Neural cell (in vitro differentiated cells): ENCODE data around the gene SEC14L3. TPM values are rescaled to one million over a fixed set of nuclear protein-coding genes. Genes with fewer than 3 reads are reported as not detected.

Experiments
- H2AFZ ChIP-seq: fragments of 200-600, 300-800 bp; sonication (generic), shearing (Covaris generic); 2 replicates; pipeline ENCODE4 v1.6.0; 2014; ENCODE audit warnings: low read depth, mild to moderate bottlenecking, antibody characterized with exemption, low read length, moderate library complexity
- H3F3A ChIP-seq: fragments of 200-600 bp; shearing (Covaris generic); 2 replicates; pipeline ENCODE4 v1.6.1; 2016; ENCODE audit warnings: mild to moderate bottlenecking, moderate library complexity, mixed read lengths, antibody characterized with exemption, low read length; ENCODE audit not compliant: insufficient read depth, poor library complexity, severe bottlenecking
- H3K27ac ChIP-seq: fragments of 200-600, 300-800 bp; sonication (generic), shearing (Covaris generic); 2 replicates; pipeline ENCODE4 v1.5.1; 2014; ENCODE audit warnings: mild to moderate bottlenecking, low read length, moderate library complexity
- H3K27me3 ChIP-seq: fragments of 300-800, 200-600 bp; sonication (generic), shearing (Covaris generic); 2 replicates; pipeline ENCODE4 v1.6.0; 2014; ENCODE audit warnings: mild to moderate bottlenecking, low read depth, low read length, moderate library complexity; ENCODE audit not compliant: insufficient read depth
- H3K36me3 ChIP-seq: fragments of 300-800, 200-600 bp; sonication (generic), shearing (Covaris generic); 2 replicates; pipeline ENCODE4 v1.5.1; 2014; ENCODE audit warnings: mild to moderate bottlenecking, antibody characterized with exemption, low read length, moderate library complexity; ENCODE audit not compliant: insufficient read depth
- H3K4me2 ChIP-seq: fragments of 300-800, 200-600 bp; sonication (generic), shearing (Covaris generic); 2 replicates; pipeline ENCODE4 v1.6.0; 2014; ENCODE audit warnings: mild to moderate bottlenecking, low read length
- H3K4me3 ChIP-seq: fragments of 300-800, 200-600 bp; sonication (generic), shearing (Covaris generic); 2 replicates; pipeline ENCODE4 v1.5.1; 2014; ENCODE audit warnings: mild to moderate bottlenecking, low read length, moderate library complexity
- H3K79me2 ChIP-seq: fragments of 200-600 bp; shearing (Covaris generic); replicated peaks from 2 replicates; pipeline ENCODE4 v1.6.0; 2014; ENCODE audit warnings: mild to moderate bottlenecking, low read length, moderate library complexity; ENCODE audit not compliant: insufficient read depth
- H3K9ac ChIP-seq: fragments of 300-800, 200-600 bp; sonication (generic), shearing (Covaris generic); 2 replicates; pipeline ENCODE4 v1.6.1; 2016; ENCODE audit warnings: mild to moderate bottlenecking, low read length, mixed read lengths
- H3K9me2 ChIP-seq: fragments of 200-600 bp; shearing (Covaris generic); 2 replicates; pipeline ENCODE4 v1.6.1; 2016; ENCODE audit warnings: mild to moderate bottlenecking, low read length, mixed read lengths; ENCODE audit not compliant: insufficient read depth
- H3K9me3 ChIP-seq: fragments of 200-600, 300-800 bp; sonication (generic), shearing (Covaris generic); 2 replicates; pipeline ENCODE4 v1.6.1; 2016; ENCODE audit warnings: mild to moderate bottlenecking, mixed run types, low read length, moderate library complexity, mixed read lengths
- H4K20me1 ChIP-seq: fragments of 200-600 bp; shearing (Covaris generic); 2 replicates; pipeline ENCODE4 v1.6.1; 2016; ENCODE audit warnings: mild to moderate bottlenecking, mixed run types; ENCODE audit not compliant: insufficient read depth
- EP300 ChIP-seq: fragments of 450-650 bp; conservative IDR thresholded peaks from 2 replicates; pipeline ENCODE4 v1.6.1; 2014; ENCODE audit warnings: antibody characterized with exemption, mild to moderate bottlenecking, moderate library complexity; ENCODE audit not compliant: poor library complexity, severe bottlenecking
- EZH2 ChIP-seq: fragments of 200-600, 300-800 bp; shearing (Covaris generic), sonication (generic); IDR thresholded peaks from 2 replicates; pipeline ENCODE4 v1.6.1; 2014; ENCODE audit warnings: antibody characterized with exemption, low read length, borderline replicate concordance, mild to moderate bottlenecking; ENCODE audit not compliant: insufficient read depth, poor library complexity, severe bottlenecking
- MXI1 ChIP-seq: fragments of 450-650 bp; conservative IDR thresholded peaks from 2 replicates; pipeline ENCODE4 v1.6.1; 2014; ENCODE audit warnings: antibody characterized with exemption, mild to moderate bottlenecking; ENCODE audit not compliant: poor library complexity, severe bottlenecking
- POLR2AphosphoS5 ChIP-seq: IDR thresholded peaks from 2 replicates; pipeline ENCODE4 v1.6.1; 2012
- RAD21 ChIP-seq: fragments of 450-650 bp; conservative IDR thresholded peaks from 2 replicates; pipeline ENCODE4 v1.6.1; 2014; ENCODE audit warnings: antibody characterized with exemption, mild to moderate bottlenecking, moderate library complexity
- SMC3 ChIP-seq: fragments of 450-650 bp; conservative IDR thresholded peaks from 2 replicates; pipeline ENCODE4 v1.6.1; 2014; ENCODE audit warnings: antibody characterized with exemption, mild to moderate bottlenecking, moderate library complexity; ENCODE audit not compliant: poor library complexity
- TAF1 ChIP-seq: IDR thresholded peaks from 2 replicates; pipeline ENCODE4 v1.6.1; 2012; ENCODE audit warnings: low read depth
- polyA plus RNA-seq: library from polyadenylated mRNA; depleted of rRNA; stranded (reverse); fragments of >200 nt; gene quantifications from 2 replicates; pipeline ENCODE4 v1.2.3, GENCODE V29; 2014
- TF ChIP-seq, protein P1 (sequence below): IDR thresholded peaks from 2 replicates; pipeline ENCODE4 v1.6.1; 2012; ENCODE audit warnings: borderline replicate concordance
- TF ChIP-seq, protein P2 (sequence below): fragments of 450-650 bp; IDR thresholded peaks from 2 replicates; pipeline ENCODE4 v1.5.1; 2014; ENCODE audit warnings: antibody characterized with exemption, mild to moderate bottlenecking, moderate library complexity; ENCODE audit not compliant: poor library complexity, severe bottlenecking

SEC14L3 gene
- polyA plus RNA-seq, 1 donor from 2014 or later, result not detected

DNA sequence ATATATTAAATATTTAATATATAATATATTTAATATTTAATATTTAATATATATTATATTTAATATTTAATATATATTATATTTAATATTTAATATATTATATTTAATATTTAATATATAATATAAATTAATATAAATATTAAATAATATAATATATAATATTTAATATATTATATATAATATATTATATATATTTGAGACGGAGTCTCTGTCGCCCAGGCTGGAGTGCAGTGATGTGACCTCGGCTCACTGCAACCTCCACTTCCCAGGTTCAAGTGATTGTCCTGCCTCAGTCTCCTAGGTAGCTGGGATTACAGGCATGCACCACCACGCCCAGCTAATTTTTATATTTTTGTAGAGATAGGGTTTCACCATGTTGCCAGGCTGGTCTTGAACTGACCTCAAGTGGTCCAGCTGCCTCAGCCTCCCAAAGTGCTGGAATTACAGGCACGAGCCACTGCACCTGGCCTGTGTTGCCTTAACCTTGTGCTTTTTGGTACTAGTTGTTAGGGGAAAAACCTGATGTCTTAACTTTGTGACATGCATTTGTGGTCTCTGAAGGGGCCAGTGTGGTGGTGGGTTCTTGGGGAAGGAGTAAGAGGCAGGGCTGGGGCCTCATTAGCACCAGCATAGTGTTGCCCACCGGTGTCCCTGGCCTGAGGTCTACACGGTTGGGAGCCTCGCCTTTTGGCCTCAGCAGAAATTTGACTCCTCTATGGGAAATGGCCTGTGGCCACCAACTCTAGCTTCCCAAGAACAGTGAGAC, 16.6 kb downstream of the SEC14L3 start:
- H2AFZ ChIP-seq, result no peak overlapping the region
- no peaks in the 10 kb centered on the region for H3K36me3 ChIP-seq
- H4K20me1 ChIP-seq, result no peaks in the 10 kb centered on the region
- no peaks in the 10 kb centered on the region for H3K79me2 ChIP-seq
- H3K27ac ChIP-seq, result no peak overlapping the region
- no peaks in the 10 kb centered on the region for H3K27me3 ChIP-seq
- H3F3A ChIP-seq, result no peaks in the 10 kb centered on the region
- no peaks in the 10 kb centered on the region for H3K9me3 ChIP-seq
- TF ChIP-seq POLR2AphosphoS5 (no peak), EP300 (no peak), EZH2 (no peak), MXI1 (no peak), TAF1 (no peak), SMC3 (no peak)
- TF ChIP-seq, protein P1, sequence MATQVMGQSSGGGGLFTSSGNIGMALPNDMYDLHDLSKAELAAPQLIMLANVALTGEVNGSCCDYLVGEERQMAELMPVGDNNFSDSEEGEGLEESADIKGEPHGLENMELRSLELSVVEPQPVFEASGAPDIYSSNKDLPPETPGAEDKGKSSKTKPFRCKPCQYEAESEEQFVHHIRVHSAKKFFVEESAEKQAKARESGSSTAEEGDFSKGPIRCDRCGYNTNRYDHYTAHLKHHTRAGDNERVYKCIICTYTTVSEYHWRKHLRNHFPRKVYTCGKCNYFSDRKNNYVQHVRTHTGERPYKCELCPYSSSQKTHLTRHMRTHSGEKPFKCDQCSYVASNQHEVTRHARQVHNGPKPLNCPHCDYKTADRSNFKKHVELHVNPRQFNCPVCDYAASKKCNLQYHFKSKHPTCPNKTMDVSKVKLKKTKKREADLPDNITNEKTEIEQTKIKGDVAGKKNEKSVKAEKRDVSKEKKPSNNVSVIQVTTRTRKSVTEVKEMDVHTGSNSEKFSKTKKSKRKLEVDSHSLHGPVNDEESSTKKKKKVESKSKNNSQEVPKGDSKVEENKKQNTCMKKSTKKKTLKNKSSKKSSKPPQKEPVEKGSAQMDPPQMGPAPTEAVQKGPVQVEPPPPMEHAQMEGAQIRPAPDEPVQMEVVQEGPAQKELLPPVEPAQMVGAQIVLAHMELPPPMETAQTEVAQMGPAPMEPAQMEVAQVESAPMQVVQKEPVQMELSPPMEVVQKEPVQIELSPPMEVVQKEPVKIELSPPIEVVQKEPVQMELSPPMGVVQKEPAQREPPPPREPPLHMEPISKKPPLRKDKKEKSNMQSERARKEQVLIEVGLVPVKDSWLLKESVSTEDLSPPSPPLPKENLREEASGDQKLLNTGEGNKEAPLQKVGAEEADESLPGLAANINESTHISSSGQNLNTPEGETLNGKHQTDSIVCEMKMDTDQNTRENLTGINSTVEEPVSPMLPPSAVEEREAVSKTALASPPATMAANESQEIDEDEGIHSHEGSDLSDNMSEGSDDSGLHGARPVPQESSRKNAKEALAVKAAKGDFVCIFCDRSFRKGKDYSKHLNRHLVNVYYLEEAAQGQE, result no peak
- TF ChIP-seq, protein P2, sequence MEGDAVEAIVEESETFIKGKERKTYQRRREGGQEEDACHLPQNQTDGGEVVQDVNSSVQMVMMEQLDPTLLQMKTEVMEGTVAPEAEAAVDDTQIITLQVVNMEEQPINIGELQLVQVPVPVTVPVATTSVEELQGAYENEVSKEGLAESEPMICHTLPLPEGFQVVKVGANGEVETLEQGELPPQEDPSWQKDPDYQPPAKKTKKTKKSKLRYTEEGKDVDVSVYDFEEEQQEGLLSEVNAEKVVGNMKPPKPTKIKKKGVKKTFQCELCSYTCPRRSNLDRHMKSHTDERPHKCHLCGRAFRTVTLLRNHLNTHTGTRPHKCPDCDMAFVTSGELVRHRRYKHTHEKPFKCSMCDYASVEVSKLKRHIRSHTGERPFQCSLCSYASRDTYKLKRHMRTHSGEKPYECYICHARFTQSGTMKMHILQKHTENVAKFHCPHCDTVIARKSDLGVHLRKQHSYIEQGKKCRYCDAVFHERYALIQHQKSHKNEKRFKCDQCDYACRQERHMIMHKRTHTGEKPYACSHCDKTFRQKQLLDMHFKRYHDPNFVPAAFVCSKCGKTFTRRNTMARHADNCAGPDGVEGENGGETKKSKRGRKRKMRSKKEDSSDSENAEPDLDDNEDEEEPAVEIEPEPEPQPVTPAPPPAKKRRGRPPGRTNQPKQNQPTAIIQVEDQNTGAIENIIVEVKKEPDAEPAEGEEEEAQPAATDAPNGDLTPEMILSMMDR, result no peak
- no peaks in the 10 kb centered on the region for H3K9me2 ChIP-seq
- no peak overlapping the region for H3K4me3 ChIP-seq
- no peak overlapping the region for H3K9ac ChIP-seq
- no peak overlapping the region for H3K4me2 ChIP-seq

GRCh38 chr22:30453731-30454510, 17.9 kb downstream of the SEC14L3 start:
- H3K27ac ChIP-seq, result no peak overlapping the region
- H3F3A ChIP-seq, result no peaks in the 10 kb centered on the region
- TF ChIP-seq, protein P2, result no peak
- no peak for TF ChIP-seq MXI1
- no peak for TF ChIP-seq TAF1
- no peak for TF ChIP-seq RAD21
- TF ChIP-seq, protein P1, result no peak
- no peak for TF ChIP-seq EZH2
- TF ChIP-seq EP300, result no peak
- no peak for TF ChIP-seq SMC3
- no peak for TF ChIP-seq POLR2AphosphoS5
- H3K79me2 ChIP-seq, result no peaks in the 10 kb centered on the region
- no peak overlapping the region for H3K4me2 ChIP-seq
- H3K9ac ChIP-seq, result no peak overlapping the region
- no peaks in the 10 kb centered on the region for H3K9me2 ChIP-seq
- no peaks in the 10 kb centered on the region for H3K36me3 ChIP-seq
- no peak overlapping the region for H2AFZ ChIP-seq
- H3K4me3 ChIP-seq, result no peak overlapping the region
- H3K27me3 ChIP-seq, result no peaks in the 10 kb centered on the region
- H3K9me3 ChIP-seq, result no peaks in the 10 kb centered on the region
- no peaks in the 10 kb centered on the region for H4K20me1 ChIP-seq
